ENCODE data around the gene HLA-E.
"Not testable (repeated sequence)": the region's sequence is repeated elsewhere in the genome, so short reads cannot be mapped to it uniquely, and the experiment has no call there.

HLA-E gene

DNA sequence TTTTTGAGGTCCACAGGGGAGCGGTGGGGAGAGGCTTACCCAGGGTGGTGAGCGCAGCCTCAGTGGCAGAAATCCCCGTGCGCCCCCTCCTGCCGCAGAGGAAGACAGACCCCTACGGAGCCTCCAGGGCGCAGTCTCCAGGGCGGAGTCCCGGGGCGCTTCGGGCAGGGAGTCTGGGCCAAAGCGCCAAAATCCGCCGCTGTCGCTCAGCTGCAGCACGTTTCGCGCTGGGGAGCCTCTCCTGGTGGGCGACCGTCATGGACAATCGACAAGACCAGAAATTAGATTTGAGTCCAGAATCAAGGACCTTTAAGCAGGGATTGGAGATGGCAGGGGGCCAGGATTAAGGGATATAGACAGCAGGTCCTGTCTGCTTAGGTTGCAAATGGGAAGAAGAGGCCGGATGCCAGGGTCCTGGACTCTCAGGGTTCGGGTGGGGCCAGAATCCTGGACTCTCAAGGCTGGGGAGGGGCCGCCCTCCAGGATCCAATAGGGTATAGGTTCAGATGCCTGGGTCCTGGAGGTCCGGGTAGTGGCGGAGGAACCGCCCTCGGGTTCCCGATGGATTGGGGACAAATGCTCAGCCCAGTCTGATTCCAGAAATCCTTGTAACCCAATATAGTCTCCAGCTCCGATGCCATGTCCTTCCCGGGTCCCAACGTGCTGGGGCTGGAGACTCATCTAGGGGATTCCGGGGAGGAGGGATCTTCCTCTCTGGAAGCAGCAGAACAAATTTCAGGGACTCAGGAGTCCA is 7.9 kb upstream of the HLA-E start:
- no peak for DNase-seq

DNA sequence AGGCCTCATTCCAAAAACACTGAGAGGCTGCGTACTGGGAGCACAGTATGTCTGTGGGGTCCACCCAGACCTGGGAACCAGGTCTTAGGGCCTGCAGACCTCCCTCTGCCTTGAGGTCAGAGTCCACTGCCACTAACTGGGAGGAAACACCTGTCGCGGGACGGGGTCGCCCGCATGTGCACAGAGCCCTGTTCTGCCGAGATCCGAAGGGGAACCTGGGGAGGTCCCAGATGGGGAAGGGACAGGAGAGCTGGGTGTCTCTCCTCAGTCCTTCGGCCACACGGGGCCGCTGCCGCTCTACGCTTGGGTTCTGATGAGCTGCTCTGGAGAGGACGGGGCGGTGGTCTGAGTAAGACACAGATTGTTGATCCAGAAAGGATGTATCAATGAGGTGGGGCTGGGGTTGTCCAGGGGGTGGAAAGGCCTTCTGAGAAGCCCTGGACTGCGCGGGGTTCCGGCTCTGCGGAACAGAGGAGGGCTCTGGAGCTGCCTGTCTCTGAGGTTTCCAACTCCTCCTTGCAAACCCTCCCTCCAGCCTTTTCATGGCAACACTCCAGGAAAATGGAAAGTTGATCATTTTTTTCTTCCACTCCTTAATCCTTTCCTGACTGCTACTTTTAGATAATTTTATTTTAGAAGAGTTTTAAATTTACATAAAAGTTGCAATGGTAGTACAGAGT is 7.2 kb upstream of the HLA-E start:
- peak; percentile 86 to 88 for DNase-seq

DNA sequence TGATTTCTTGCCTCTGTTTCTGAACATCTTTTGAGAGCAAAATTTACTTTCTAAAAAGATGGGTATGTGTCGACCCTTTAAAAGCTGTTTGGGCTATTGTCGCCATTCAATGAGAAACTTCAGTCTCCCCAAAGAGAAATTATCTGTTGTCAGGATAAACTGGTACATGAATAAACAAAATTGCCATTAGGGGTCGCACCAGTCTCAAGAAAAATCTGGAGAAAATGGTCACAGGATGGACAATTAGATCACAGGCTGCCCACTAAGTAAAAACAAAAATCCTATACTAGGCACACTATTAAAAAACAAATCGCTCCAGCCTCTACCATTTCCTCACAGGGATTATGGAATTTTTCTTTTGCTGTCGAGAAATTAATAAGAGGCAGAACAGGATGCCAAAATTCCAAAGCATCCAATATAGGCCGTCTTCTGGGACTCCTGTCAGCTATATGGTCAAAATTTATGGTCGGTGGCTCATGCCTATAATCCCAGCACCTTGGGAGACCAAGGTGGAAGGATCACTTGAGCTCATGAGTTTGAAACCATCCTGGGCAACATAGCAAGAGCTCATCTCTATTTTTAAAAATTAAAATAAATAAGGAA is 5.5 kb upstream of the HLA-E start:
- DNase-seq, result no peak

GRCh38 chr6:30485236-30485635 is 4.1 kb upstream of the HLA-E start:
- DNase-seq, result no peak

DNA sequence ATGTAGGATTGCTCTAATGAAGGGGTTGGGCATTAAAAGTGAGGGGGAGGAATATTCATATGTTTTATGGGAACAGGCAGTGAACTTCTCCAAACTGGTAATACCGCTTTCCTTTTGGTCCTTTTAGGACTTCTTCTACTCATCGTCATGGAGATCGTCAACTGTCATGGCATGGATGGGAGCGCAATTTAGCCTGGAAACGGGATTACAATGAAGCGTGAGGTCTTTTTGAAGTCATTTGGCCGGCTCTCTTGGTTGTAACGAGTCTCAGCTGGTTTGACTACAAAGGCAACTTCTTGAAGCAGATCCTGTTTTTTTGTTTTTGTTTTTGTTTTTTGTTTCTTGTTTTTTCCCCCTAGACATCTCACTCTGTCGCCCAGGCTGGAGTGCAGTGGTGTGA is 1.4 kb upstream of the HLA-E start:
- no peak for DNase-seq

DNA sequence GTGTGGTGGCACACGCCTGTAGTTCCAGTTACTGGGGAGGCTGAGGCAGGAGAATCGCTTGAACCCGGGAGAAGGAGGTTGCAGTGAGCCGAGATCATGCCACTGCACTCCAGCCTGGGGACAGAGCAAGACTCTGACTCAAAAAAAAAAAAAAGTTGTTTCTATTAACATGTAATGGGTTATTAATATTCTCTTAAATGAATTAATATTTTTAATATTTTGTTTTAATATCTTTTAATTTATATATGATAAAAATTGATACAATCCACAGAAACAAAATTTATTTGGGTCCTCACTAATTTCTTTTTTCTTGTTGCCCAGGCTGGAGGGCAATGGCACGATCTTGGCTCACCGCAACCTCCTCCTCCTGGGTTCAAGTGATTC is 620 bp upstream of the HLA-E start:
- DNase-seq, result not testable (repeated sequence)

DNA sequence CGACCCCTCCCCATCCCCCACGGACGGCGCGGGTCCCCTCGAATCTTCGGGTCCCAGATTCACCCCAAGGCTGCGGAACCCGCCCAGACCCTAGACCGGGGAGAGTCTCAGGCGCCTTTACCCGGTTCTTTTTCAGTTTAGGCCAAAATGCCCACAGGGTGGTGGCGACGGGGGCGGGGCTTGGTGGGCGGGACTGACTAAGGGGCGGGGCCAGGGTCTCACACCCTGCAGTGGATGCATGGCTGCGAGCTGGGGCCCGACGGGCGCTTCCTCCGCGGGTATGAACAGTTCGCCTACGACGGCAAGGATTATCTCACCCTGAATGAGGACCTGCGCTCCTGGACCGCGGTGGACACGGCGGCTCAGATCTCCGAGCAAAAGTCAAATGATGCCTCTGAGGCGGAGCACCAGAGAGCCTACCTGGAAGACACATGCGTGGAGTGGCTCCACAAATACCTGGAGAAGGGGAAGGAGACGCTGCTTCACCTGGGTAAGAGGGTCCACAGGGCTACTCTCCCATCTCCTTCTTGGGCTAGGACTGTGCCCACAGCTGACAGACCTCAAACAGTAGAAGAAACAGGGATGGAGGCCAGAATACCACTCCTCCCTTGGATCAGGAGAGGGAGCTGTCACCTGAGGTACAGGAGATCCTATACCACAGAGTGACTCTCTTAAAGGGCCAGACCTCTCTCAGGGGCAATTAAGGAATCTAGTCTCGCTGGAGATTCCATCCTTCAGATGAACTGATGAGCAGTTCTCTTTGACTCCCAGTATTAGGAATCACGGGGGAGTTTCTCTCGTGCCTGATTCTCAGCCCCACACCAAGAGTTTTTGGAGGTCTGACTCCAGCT is 942 bp downstream of the HLA-E start:
- peak; percentile 86 for DNase-seq

GRCh38 chr6:30491291-30491953 is 2.1 kb downstream of the HLA-E start:
- DNase-seq, result not testable (repeated sequence)

GRCh38 chr6:30491991-30492952 is 3.0 kb downstream of the HLA-E start:
- DNase-seq, result peak in 1 of 2 donors; percentile 31

DNA sequence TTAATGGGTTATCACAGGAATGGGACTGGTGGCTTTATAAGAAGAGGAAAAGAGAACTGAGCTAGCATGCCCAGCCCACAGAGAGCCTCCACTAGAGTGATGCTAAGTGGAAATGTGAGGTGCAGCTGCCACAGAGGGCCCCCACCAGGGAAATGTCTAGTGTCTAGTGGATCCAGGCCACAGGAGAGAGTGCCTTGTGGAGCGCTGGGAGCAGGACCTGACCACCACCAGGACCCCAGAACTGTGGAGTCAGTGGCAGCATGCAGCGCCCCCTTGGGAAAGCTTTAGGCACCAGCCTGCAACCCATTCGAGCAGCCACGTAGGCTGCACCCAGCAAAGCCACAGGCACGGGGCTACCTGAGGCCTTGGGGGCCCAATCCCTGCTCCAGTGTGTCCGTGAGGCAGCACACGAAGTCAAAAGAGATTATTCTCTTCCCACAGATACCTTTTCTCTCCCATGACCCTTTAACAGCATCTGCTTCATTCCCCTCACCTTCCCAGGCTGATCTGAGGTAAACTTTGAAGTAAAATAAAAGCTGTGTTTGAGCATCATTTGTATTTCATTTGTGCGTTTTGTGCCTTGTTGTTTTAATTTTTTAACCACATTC is 4.4 kb downstream of the HLA-E start:
- peak; percentile 51 to 58 for DNase-seq

GRCh38 chr6:30494291-30494861 is 5.1 kb downstream of the HLA-E start:
- DNase-seq, result peak in 1 of 2 donors; percentile 43

GRCh38 chr6:30495060-30495459 is 5.8 kb downstream of the HLA-E start:
- not testable (repeated sequence) for DNase-seq

DNA sequence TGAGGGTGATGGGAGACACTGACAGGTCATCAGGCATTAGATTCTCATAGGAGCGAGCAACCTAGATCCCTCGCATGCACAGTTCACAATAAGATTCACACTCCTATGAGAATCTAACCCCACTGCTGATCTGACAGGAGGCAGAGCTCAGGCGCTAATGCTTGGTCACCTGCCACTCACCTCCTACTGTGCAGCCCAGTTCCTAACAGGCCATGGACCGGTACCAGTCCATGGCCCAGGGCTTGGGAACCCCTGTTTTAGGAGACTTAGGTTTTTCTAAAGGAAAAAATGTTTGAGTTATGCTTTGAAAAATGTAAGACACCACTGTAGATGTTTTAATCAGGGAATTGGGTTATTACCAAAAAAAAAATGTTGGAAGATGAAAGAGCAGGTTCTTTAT is 6.7 kb downstream of the HLA-E start:
- DNase-seq, result no peak

DNA sequence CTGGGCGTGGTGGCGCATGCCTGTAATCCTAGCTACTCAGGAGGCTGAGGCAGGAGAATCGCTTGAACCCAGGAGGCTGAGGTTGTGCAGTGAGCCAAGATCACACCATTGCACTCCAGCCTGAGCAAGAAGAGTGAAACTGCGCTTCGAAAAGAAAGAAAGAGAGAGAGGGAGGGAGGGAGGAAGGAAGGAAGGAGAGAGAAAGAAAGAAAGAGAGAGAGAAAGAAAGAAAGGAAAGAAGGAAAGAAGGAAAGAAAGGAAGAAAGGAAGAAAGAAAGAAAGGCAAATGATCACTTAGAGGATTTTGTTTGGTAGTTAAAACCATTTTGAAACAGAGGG is 7.9 kb downstream of the HLA-E start:
- DNase-seq, result not testable (repeated sequence)

GRCh38 chr6:30497714-30498113 is 8.4 kb downstream of the HLA-E start:
- DNase-seq, result no peak

GRCh38 chr6:30498705-30499104 is 9.4 kb downstream of the HLA-E start:
- DNase-seq, result not testable (repeated sequence)

DNA sequence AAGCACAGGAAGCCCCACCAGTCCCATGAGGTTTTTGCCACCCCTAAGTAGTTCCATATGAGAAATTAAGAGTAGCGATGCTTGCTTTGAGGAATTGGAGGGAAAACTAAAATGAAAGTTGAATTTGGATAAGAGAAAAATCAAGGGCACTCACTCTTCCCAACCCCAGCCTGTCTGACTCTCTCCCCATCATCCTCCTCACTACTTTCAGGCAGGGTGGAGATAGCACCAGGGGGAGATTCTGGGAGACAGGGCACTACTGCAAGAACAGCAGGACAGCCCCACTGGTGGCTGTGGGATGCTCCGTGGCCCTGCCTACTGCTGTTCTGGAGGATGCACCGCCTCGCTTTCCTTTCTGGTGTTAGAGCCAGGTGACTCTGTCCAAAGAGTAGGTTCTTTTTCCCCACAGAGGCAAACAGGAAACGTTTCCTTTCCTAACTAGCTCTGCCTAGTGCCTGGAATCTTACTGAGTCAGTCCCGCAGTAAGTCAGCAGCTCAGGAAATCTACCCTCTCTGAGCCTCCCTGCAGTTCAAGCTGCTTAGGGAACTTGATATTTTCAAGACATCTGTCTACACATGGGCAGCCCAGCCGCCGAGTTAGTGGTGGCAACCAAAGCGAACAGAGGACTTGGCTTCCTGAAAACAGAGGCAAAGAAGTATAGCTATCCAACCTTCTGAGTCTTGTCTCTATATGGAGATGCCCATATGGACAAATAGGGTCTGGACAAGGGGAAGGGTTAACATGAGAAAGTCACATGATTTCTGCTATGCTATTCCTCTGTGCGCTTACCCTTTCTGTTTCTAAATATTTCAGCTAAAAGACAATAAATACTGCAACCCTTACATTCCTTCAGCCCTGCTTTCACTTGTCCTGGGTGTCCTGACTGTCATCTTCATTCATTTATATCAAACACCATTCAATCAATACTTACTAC is 11.4 kb downstream of the HLA-E start:
- no peak for DNase-seq

DNA sequence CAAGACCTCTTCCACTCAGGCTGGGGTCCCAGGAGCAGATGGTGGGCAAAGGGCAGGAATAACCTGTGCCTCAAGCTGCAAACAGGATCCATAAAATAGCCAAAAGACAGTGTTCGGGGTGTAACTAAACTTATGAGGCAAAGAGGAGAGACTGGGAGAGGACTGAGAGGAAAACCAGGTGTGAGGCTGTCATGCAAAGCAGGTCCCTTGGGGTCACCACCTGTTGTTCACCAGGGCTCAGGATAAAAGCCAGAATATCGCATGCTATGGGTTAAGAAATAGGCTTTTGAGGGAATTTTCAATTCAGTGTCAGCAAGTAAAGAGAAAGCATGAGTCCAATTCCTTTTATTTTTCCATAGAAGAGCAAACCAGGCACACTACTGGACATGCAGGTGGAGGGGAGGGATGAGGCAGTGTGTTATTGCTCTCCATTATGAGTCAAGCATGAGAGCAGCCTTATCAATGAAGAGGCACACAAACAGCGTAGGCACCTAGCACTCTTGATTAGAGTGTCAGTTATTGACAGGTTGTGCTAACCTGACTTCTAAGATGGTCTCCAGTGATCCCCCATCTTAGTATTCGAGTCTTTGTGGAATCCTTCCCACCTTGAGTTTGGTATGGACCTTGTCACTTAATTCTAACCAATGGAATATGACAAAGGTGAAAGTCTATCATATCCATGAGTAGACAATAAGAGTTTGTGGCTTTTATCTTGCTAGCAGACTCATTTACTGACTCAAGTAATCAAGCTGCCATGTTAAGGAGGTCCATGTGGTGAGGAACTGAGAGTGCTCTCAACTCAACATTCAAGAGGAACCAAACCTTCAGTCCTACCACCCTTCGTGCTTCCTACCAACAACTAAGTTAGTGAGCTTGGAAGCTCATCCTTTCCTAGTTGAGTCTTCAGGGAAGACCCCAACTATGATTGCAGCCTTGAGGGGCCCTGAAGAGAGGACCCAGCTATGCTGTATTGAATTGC is 18.8 kb downstream of the HLA-E start:
- no peak for DNase-seq

All from stimulated activated CD4-positive, alpha-beta T cell treated with anti-CD3 and anti-CD28 coated beads, Interleukin-2, amount 100 ng/mL, for 24 hours (primary cell).